C4-2B (cell line): ENCODE results near the gene BSX.

Experiments
- ZFX ChIP-seq: fragments of 450-650 bp; IDR thresholded peaks from 2 replicates; pipeline ENCODE4 v1.6.1; 2017
- TF ChIP-seq, protein P1 (sequence below): fragments of 450-650 bp; conservative IDR thresholded peaks from 2 replicates; pipeline ENCODE4 v1.5.1; 2017; ENCODE audit warnings: mild to moderate bottlenecking

DNA sequence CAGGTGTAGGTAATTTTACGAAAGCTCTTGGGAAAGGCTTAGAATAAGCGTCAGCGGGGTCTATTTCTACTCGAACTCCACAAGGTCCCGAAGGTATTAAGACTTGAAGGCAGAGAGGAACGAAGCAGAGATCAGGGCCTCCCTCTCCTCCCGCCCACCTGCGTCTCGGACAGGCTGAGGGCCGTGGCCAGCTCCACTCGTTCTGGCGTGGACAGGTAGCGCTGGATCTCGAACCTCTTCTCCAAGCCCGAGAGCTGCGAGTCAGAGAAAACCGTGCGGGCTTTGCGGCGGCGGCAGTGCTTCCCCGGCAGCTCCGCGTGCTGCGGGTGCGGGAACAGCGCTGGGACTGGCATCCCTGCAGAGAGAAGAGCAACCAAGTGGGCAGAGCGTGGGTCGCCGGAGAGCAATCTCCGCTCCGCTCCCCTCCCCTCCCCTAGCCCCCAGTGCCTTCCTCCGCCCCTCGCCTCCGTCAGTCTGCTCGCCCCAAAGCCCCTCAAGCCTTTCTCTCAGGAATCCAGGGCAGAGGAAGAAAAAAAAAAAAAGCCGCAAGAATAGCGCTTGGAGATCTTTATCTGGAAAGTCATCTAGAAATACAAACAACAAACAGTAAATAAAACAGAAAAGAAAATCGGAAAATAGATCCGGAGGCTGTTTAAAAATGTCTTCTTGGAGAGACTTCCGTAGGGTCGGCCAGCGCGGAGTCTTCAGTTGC is 2.4 kb downstream of the BSX start:
- TF ChIP-seq, protein P1, sequence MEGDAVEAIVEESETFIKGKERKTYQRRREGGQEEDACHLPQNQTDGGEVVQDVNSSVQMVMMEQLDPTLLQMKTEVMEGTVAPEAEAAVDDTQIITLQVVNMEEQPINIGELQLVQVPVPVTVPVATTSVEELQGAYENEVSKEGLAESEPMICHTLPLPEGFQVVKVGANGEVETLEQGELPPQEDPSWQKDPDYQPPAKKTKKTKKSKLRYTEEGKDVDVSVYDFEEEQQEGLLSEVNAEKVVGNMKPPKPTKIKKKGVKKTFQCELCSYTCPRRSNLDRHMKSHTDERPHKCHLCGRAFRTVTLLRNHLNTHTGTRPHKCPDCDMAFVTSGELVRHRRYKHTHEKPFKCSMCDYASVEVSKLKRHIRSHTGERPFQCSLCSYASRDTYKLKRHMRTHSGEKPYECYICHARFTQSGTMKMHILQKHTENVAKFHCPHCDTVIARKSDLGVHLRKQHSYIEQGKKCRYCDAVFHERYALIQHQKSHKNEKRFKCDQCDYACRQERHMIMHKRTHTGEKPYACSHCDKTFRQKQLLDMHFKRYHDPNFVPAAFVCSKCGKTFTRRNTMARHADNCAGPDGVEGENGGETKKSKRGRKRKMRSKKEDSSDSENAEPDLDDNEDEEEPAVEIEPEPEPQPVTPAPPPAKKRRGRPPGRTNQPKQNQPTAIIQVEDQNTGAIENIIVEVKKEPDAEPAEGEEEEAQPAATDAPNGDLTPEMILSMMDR: no peak
- TF ChIP-seq ZFX: no peak
